ENCODE measurements around the gene XPO1. TPM values are rescaled to one million over a fixed set of nuclear protein-coding genes. Genes with fewer than 3 reads are reported as not detected.
A peak's percentile ranks its signal among the peaks of the same experiment; 100 is the strongest.

XPO1 gene
- total and polyA plus RNA-seq, 2 of the 4 experiments (the other 2 are of a cell fraction) = 78.5 to 104 TPM

GRCh38 chr2:61537950-61538199, 281 bp downstream of the XPO1 start:
- ATAC-seq (ENCODE audit: low read depth) (no peak), DNase-seq (no peak)
- Histone ChIP-seq H3K9me3 (ENCODE audit: control insufficient read depth, insufficient read depth, low read length) (no peaks in the 10 kb centered on the region), H3K14ac (replicated peaks; ENCODE audit: low read depth, low read length) (peak overlapping the region; percentile 78), H4K91ac (ENCODE audit: insufficient read depth, low read depth, low read length) (peak overlapping the region; percentile 90), H3K4me3 (ENCODE audit: insufficient read depth, low read depth, low read length) (peak overlapping the region; percentile 83), H3K36me3 (ENCODE audit: control insufficient read depth, insufficient read depth, low read length) (no peaks in the 10 kb centered on the region), H4K5ac (ENCODE audit: low read depth, low read length) (0 out of 2 replicates have a peak overlapping the region, but pooled peaks have one; percentile 31), H3K9me1 (ENCODE audit: insufficient read depth, low read length) (no peaks in the 10 kb centered on the region), H3K4me1 (ENCODE audit: control insufficient read depth, insufficient read depth, low read length) (peaks cover 4% of the 10 kb centered on the region), H3K27ac (ENCODE audit: insufficient read depth, low read length) (peak overlapping the region; percentile 89), H3K79me1 (ENCODE audit: low read depth in 1 of 2, low read length in 2 of 2) (peaks cover 3 to 10% of the 10 kb centered on the region in 2 experiments; a peak in 2 of 4 replicates), H2AK9ac (replicated peaks; ENCODE audit: low read depth, low read length, poor library complexity) (peak overlapping the region; percentile 98), H2BK20ac (ENCODE audit: low read depth, low read length) (no peak overlapping the region), H3K27me3 (ENCODE audit: control insufficient read depth, insufficient read depth, low read length) (no peaks in the 10 kb centered on the region), H3K9ac (ENCODE audit: low read depth, low read length) (peak overlapping the region; percentile 98), H3K18ac (ENCODE audit: low read depth, low read length) (peak overlapping the region; percentile 84), H3K4ac (ENCODE audit: low read depth, low read length) (peak overlapping the region; percentile 88), H2AFZ (replicated peaks; ENCODE audit: low read length, poor library complexity) (peak overlapping the region; percentile 94), H2BK120ac (ENCODE audit: low read depth, low read length) (0 out of 2 replicates have a peak overlapping the region, but pooled peaks have one; percentile 16), H2AK5ac (ENCODE audit: low read depth, low read length) (peak overlapping the region; percentile 90), H4K20me1 (ENCODE audit: insufficient read depth, low read length) (peaks cover 36% of the 10 kb centered on the region), H4K8ac (ENCODE audit: low read depth in 2 of 2, low read length in 2 of 2) (peak overlapping the region; percentile 79 to 90), H2BK15ac (ENCODE audit: low read depth, low read length) (no peak overlapping the region), H3K56ac (ENCODE audit: extremely low read depth, insufficient read depth, low read length) (peak overlapping the region; percentile 92), H3K23ac (ENCODE audit: low read depth, low read length) (peak overlapping the region; percentile 91), H3K4me2 (ENCODE audit: low read depth, low read length) (0 out of 2 replicates have a peak overlapping the region, but pooled peaks have one; percentile 4), H2BK5ac (ENCODE audit: low read depth, low read length, poor library complexity, severe bottlenecking) (peak overlapping the region; percentile 92)
- in situ Hi-C loops (cut with MboI; ENCODE audit: low sequenced_read_pairs) = no loop called here
- dilution Hi-C loops (cut with HindIII; ENCODE audit: low sequenced_read_pairs, unreplicated experiment) = no loop called here
- 0% methylated on average over 3 of the region's 15 CpGs; no CpG with 5 or more reads in 1 of the 2 experiments for WGBS, 2 experiments (ENCODE audit: extremely low coverage in 2 of 2, insufficient read length in 1 of 2)
- CTCF ChIA-PET = interaction anchor here (0.6 to 0.7 kb wide), 2 partner anchors 8 to 29 kb away, joined by 3 to 4 read pairs; no protein-coding TSS in a partner anchor
- POLR2A ChIA-PET (ENCODE audit: unreplicated experiment) = interaction anchor here (0.5 to 0.6 kb wide), 2 partner anchors 38 to 393 kb away, joined by 3 to 5 read pairs; no protein-coding TSS in a partner anchor
- TF ChIP-seq POLR2A (IDR thresholded peaks at IDR 0.05; ENCODE audit: low read depth, low read length) (peak; percentile 16; the same call in 1 of the 2 replicates), MXI1 (IDR thresholded peaks at IDR 0.05; ENCODE audit: borderline replicate concordance, low read depth, low read length) (no peak), NFE2L2 (IDR thresholded peaks at IDR 0.05; ENCODE audit: low read depth, low read length) (no peak), RAD21 (IDR thresholded peaks at IDR 0.05; ENCODE audit: low read length) (0 out of 2 replicates have a peak, but pooled peaks have one; percentile 7)
- intact Hi-C loops (cut with micrococcal nuclease) = loop anchor here (2.0 to 10.0 kb wide), 6 partner anchors 49 to 347 kb away; partner anchors contain the start of genes CCT4 and FAM161A
- no TSS peak for BruUV-seq (replicated peaks)
